ENCODE measurements around the gene NPPB. TPM values are rescaled to one million over a fixed set of nuclear protein-coding genes. Genes with fewer than 3 reads are reported as not detected.
"Not testable (repeated sequence)": the region's sequence is repeated elsewhere in the genome, so short reads cannot be mapped to it uniquely, and the experiment has no call there.

NPPB gene
- polyA plus RNA-seq (2011; rRNA removed): 0.12 and 0.38 TPM in 2 replicates
- polyA minus RNA-seq (2011; rRNA and poly(A)+ RNA removed): not detected in 2 replicates

DNA sequence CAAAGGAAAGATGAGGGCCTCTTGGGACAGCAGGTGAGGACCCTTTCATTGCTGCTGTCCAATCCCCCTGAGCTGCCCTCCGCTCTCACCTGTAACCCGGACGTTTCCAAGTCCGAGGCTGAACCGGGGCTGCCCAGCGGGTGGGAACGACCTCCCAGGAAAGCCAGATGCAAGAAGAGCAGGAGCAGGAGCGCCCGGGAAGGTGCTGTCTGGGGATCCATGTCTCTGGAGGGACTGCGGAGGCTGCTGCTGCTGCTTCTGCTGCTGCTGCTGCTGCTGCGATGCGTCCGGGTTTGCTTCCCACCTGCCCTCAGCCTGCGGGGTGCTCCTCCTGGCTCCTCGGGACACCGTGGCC is at the start of gene NPPB:
TSS of gene NPPB (minus strand) at position 333 of the 355 bp plus-strand sequence. CDS start at position 221, 112 bp downstream.
- no peaks in the 10 kb centered on the region for H3K36me3 ChIP-seq (ENCODE audit: control insufficient read depth, insufficient read depth, low read length)
- H3K4me3 ChIP-seq (ENCODE audit: low read depth, low read length): no peak within 1 kb of the TSS
- POLR2A ChIA-PET: no interaction called here
- DNase-seq (ENCODE audit: low read depth): no peak
- TF ChIP-seq, protein P1, sequence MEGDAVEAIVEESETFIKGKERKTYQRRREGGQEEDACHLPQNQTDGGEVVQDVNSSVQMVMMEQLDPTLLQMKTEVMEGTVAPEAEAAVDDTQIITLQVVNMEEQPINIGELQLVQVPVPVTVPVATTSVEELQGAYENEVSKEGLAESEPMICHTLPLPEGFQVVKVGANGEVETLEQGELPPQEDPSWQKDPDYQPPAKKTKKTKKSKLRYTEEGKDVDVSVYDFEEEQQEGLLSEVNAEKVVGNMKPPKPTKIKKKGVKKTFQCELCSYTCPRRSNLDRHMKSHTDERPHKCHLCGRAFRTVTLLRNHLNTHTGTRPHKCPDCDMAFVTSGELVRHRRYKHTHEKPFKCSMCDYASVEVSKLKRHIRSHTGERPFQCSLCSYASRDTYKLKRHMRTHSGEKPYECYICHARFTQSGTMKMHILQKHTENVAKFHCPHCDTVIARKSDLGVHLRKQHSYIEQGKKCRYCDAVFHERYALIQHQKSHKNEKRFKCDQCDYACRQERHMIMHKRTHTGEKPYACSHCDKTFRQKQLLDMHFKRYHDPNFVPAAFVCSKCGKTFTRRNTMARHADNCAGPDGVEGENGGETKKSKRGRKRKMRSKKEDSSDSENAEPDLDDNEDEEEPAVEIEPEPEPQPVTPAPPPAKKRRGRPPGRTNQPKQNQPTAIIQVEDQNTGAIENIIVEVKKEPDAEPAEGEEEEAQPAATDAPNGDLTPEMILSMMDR (IDR thresholded peaks at IDR 0.05; ENCODE audit: insufficient read depth, low read depth, low read length): no peak
- CTCF ChIA-PET: interaction anchor here (1.0 kb wide), 1 partner anchor 35 kb away, joined by 3 read pairs; no protein-coding TSS in a partner anchor
- H3K27me3 ChIP-seq (ENCODE audit: control insufficient read depth, insufficient read depth, low read length): peaks cover 18% of the 10 kb centered on the region

DNA sequence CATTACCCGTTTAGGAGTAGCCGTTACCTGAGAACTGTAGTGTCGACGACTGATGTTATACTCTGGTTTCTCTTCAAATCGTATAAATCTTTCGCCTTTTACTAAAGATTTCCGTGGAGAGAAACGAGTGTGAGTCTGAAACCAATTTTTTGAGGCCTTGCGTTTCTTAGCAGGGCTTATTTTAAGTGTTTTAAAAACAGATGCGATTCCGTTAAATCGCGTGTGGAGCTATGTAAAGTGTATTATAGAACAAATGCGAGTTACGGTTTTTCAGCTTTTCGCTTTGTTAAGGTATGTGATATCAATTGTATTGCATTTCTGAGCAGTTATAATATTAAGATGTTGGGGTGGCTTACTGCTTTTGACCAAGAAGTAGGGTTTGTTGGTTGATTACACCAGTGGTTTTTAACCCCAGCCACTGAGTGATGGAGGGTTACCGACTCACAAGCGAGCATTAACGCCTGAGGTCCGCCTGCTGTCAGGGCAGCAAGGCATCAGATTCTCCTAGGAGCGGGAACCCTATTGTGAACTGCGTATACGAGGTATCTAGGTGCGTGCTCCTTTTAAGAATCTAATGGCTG is 49.4 kb upstream of the NPPB start:
- POLR2A ChIA-PET: interaction anchor here (0.6 to 1.6 kb wide), 12 partner anchors 11 to 932 kb away, joined by 4 to 13 read pairs (median 4); partner anchors contain the start of genes MFN2 and PLOD1
- peak; percentile 93 for DNase-seq (ENCODE audit: low read depth)
- CTCF ChIA-PET: interaction anchor here (1.0 to 1.6 kb wide), 7 partner anchors 12 to 124 kb away, joined by 3 to 6 read pairs (median 3); partner anchors contain the start of gene NPPA
- peak overlapping the region; percentile 51 for H3K4me3 ChIP-seq (ENCODE audit: low read depth, low read length)
- no peaks in the 10 kb centered on the region for H3K36me3 ChIP-seq (ENCODE audit: control insufficient read depth, insufficient read depth, low read length)
- TF ChIP-seq, protein P1 (IDR thresholded peaks at IDR 0.05; ENCODE audit: insufficient read depth, low read depth, low read length): no peak
- no peaks in the 10 kb centered on the region for H3K27me3 ChIP-seq (ENCODE audit: control insufficient read depth, insufficient read depth, low read length)

DNA sequence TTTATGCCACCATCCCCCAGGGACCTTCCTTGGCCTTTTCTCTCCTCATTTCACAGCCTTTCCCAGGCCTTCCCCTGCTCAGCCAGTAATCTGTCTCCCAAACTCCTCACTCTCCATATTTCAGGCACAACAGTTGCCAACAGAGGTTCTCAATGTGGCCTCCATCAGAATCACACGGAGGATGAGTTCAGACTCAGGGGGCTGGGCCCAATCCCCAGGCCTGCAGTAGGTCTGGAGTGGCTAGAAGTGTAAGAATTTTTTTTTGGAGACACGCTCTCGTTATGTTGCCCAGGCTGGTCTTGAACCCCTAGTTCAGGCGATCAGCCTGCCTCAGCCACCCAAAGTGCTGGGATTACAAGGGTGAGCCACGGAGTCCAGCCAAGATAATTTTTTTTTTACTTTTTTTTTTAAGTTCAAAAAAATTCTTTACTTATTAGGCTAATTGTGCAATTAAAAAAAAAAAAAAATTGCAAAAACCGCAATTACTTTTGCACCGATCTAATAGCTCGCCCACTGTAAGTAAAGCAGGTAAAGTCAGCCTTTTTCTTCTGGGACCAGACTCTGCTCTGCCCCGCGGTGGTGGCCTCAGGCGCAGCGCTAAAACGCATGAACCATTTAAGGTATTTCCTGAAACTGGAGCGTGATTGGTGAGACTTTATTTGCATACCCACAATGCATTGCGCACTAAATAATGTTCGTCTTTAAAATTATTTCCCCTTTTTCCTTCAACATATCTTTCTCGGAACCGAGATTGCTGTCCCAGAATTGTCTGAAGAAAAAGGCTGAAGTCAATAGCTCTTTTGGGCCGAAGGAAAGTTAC is 48.7 kb upstream of the NPPB start:
- Histone ChIP-seq H3K4me3 (ENCODE audit: low read depth, low read length) (no peak overlapping the region), H3K36me3 (ENCODE audit: control insufficient read depth, insufficient read depth, low read length) (no peaks in the 10 kb centered on the region), H3K27me3 (ENCODE audit: control insufficient read depth, insufficient read depth, low read length) (no peaks in the 10 kb centered on the region)
- DNase-seq (ENCODE audit: low read depth): peak; percentile 74
- ChIA-PET POLR2A (interaction anchor here (0.6 to 1.3 kb wide), 12 partner anchors 11 to 932 kb away, joined by 3 to 13 read pairs (median 4); partner anchors contain the start of gene PLOD1), CTCF (interaction anchor here (1.0 to 1.6 kb wide), 7 partner anchors 12 to 125 kb away, joined by 3 to 6 read pairs (median 3); partner anchors contain the start of gene NPPA)
- TF ChIP-seq, protein P1 (IDR thresholded peaks at IDR 0.05; ENCODE audit: insufficient read depth, low read depth, low read length): peak; percentile 84

DNA sequence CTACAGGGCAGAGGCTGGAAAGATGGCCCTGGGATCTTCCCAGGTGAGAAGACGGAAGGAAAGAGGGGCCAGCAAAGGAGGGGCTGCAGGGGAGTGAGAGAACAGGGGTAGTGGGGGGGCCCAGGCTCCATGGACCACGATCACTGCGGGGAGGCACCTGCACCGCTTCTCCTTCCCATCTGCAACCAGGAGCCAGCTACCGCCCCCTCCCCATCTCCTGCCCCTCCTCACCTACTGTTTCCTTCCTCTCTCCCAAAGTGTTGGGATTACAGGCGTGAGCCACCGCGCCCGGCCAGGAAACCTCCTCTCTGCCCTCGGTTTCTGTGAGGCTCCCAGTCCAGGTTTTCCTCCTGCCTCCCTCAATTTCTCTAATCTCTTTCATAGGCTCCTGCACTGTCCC is 48.1 kb upstream of the NPPB start:
- H3K4me3 ChIP-seq (ENCODE audit: low read depth, low read length): no peak overlapping the region
- no peaks in the 10 kb centered on the region for H3K36me3 ChIP-seq (ENCODE audit: control insufficient read depth, insufficient read depth, low read length)
- DNase-seq (ENCODE audit: low read depth): no peak
- CTCF ChIA-PET: no interaction called here
- TF ChIP-seq, protein P1 (IDR thresholded peaks at IDR 0.05; ENCODE audit: insufficient read depth, low read depth, low read length): no peak
- POLR2A ChIA-PET: no interaction called here
- no peaks in the 10 kb centered on the region; the same call in 1 of the 2 replicates for H3K27me3 ChIP-seq (ENCODE audit: control insufficient read depth, insufficient read depth, low read length)

DNA sequence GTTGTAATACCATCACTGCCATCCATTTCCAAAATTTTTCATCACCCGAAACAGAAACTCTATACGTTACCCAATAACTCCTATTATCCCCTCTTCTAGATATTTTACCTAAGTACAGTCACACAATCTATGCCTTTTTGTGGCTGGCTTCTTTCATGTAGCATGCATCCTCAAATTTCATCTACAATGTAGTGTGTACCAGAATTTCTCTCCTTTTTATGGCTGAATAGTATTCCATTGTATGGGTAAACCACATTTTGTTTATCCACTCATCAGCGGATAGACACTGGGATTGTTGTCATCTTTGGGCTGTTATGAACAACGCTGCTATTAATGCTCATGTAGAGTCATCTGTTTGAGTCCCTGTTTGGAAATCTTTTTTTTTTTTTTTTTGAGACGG is 46.2 kb upstream of the NPPB start:
- DNase-seq (ENCODE audit: low read depth): no peak
- Histone ChIP-seq H3K27me3 (ENCODE audit: control insufficient read depth, insufficient read depth, low read length) (no peaks in the 10 kb centered on the region; the same call in 1 of the 2 replicates), H3K36me3 (ENCODE audit: control insufficient read depth, insufficient read depth, low read length) (no peaks in the 10 kb centered on the region), H3K4me3 (ENCODE audit: low read depth, low read length) (no peak overlapping the region)
- TF ChIP-seq, protein P1 (IDR thresholded peaks at IDR 0.05; ENCODE audit: insufficient read depth, low read depth, low read length): no peak
- ChIA-PET CTCF (no interaction called here), POLR2A (no interaction called here)

DNA sequence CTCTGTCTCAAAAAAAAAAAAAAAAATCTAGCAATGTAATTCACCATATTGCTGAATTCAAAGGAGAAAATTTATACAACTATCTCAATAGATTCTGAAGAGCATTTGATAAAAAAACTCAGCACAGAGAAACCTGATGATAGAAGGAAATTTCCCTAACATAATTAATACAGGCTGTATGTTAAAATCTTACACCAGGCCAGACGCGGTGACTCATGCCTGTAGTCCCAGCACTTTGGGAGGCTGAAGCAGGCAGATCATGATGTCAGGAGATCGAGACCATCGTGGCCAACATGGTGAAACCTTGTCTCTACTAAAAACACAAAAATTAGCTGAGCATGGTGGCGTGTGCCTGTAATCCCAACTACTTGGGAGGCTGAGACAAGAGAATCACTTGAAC is 45.4 kb upstream of the NPPB start:
- CTCF ChIA-PET; H3K4me3 ChIP-seq (ENCODE audit: low read depth, low read length); H3K27me3 ChIP-seq (ENCODE audit: control insufficient read depth, insufficient read depth, low read length); H3K36me3 ChIP-seq (ENCODE audit: control insufficient read depth, insufficient read depth, low read length); DNase-seq (ENCODE audit: low read depth); POLR2A ChIA-PET: not testable (repeated sequence)

Data from BJ (cell line).